ENCODE results near the gene NISCH. TPM values are rescaled to one million over a fixed set of nuclear protein-coding genes. Genes with fewer than 3 reads are reported as not detected.

NISCH gene
- total and polyA plus RNA-seq, 12 donors, result 24.0 to 56.3 (median 41.9) TPM

DNA sequence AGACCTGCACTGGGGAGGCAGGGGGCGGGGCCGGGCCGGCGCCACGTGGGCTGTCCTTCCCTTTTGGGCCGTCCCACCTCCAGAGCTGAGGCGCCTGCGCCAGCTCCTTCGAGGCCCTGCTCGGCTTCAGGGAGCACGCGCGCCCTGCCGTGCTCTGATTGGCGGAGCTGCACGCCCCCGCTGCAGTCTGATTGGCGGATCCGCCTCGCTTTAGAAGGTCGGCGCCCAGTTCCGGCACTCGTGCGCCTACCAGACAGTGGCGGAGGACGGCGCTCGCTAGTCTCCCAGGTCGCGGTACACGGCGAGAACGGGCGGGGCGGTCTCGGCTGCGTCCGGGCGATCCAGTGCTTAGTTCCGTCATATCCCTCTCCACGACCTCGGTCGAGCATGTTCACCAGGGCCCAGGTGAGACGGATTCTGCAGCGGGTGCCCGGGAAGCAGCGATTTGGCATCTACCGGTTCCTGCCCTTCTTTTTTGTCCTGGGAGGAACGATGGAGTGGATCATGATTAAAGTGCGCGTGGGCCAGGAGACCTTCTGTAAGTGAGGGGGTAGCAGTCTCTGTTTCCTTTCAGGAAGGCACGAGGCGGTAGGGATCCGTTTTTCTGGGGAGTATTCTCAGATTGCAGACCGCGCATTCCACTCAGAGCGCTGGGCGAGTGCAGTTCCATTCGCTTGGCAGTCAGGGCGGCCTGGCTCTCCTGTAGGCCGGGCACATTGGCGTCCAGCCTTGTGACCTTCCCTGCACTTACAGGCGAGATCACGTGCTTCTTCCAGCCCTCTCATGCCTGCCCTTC lies 81.2 kb downstream of the NISCH start, which contains the start of gene UQCC5:
UQCC5 (plus strand) TSS at position 237 of the 796 bp plus-strand sequence; CDS start at position 388, 151 bp downstream.
- ATAC-seq (peak; percentile 90 to 96 (median 95)), DNase-seq (peak; percentile 96 to 98)
- Histone ChIP-seq H3K36me3 (peaks cover 0 to 25% (median 0%) of the 10 kb centered on the region in 9 donors), H3K4me3 (peak within 1 kb of the TSS; percentile 46 to 93 (median 71)), H3K27me3 (no peaks in the 10 kb centered on the region), H3K27ac (peak within 1 kb of the TSS; percentile 82 to 96 (median 92)), H3K4me1 (peaks cover 24 to 88% (median 61%) of the 10 kb centered on the region in 9 donors), H3K9me3 (no peaks in the 10 kb centered on the region)
- TF ChIP-seq, protein P1, sequence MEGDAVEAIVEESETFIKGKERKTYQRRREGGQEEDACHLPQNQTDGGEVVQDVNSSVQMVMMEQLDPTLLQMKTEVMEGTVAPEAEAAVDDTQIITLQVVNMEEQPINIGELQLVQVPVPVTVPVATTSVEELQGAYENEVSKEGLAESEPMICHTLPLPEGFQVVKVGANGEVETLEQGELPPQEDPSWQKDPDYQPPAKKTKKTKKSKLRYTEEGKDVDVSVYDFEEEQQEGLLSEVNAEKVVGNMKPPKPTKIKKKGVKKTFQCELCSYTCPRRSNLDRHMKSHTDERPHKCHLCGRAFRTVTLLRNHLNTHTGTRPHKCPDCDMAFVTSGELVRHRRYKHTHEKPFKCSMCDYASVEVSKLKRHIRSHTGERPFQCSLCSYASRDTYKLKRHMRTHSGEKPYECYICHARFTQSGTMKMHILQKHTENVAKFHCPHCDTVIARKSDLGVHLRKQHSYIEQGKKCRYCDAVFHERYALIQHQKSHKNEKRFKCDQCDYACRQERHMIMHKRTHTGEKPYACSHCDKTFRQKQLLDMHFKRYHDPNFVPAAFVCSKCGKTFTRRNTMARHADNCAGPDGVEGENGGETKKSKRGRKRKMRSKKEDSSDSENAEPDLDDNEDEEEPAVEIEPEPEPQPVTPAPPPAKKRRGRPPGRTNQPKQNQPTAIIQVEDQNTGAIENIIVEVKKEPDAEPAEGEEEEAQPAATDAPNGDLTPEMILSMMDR (IDR thresholded peaks at IDR 0.05), result peak in 1 of 9 donors; percentile 25
- 0% methylated on average over 65 of the region's 65 CpGs for WGBS, 2 donors
- intact Hi-C loops (cut with DNase I), result loop anchor here in 7 of 10 donors (2.0 to 5.0 kb wide), 4 partner anchors 44 to 66 kb away; no protein-coding TSS in a partner anchor

DNA sequence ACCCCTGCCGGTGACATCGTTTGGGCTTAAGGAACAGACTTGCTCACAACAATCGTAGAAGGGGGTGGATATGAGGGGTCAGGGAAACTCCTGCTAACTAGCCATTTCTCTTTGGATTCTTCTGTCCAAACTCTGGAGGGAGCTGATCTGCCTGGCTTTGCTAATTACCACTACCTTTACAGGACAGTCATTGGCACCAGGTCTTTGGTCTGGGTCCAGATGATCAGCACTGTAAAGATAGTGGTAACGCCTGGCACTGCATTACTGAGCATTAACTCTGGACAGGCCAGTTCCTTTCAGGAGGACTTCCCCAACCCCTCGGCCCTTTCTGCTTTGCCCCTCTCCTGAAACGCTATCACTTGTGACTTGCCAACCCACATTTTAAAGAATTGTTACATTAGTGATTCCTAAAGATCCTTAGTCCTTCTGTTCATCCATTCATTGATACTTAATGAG lies 81.8 kb downstream of the NISCH start:
- Histone ChIP-seq H3K27ac (peak overlapping the region; percentile 82 to 96 (median 92)), H3K27me3 (no peaks in the 10 kb centered on the region), H3K4me1 (peaks cover 20 to 84% (median 56%) of the 10 kb centered on the region in 9 donors), H3K36me3 (peaks cover 0 to 28% (median 0%) of the 10 kb centered on the region in 9 donors), H3K9me3 (no peaks in the 10 kb centered on the region), H3K4me3 (peak overlapping the region; percentile 46 to 93 (median 71))
- no peak for DNase-seq
- intact Hi-C loops (cut with DNase I), result loop anchor here in 7 of 10 donors (2.0 to 5.0 kb wide), 4 partner anchors 45 to 66 kb away; no protein-coding TSS in a partner anchor
- peak in 6 of 8 donors; percentile 3 to 29 (median 18) for ATAC-seq
- WGBS, 2 donors, result 3 to 4% methylated on average over 6 of the region's 6 CpGs
- TF ChIP-seq, protein P1 (IDR thresholded peaks at IDR 0.05), result no peak

DNA sequence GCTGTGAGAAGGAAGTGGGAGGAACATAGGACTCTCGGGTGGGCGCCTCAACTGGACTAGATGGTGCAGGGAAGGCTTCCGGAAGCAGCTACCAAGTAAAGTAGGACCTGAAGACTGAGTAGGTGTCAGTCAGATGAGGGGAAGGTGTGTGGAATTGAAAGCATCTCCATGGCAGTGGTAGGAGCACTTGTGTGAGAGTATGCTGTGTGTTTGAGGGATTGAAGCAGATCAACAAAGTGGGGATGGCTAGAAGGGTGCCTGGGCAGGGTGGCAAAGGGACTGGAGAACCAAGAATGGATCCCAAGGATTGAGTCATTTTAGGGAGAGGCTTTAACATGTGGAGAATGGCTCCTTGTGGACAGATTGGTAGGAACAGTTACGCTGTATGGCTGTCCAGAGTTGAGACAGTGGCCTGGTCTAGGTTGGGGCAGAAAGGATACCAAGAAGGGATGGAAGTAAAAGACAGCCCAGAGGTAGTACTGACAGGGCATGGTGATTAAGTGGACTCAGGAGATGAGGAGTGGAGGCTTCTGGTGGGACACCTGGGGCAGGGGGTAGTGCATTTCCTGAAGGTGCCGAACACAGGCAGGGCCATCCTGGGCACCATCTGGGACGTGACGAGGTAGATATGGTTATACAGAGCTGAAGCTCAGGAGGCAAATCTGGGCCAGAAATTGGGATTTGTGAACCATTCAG lies 82.5 kb downstream of the NISCH start:
- peak overlapping the region; percentile 5 to 96 (median 92) for H3K27ac ChIP-seq
- TF ChIP-seq, protein P1 (IDR thresholded peaks at IDR 0.05), result no peak
- peak overlapping the region; percentile 46 to 93 (median 71) for H3K4me3 ChIP-seq
- WGBS, 2 donors, result 47 to 55% methylated on average over 7 of the region's 7 CpGs
- peaks cover 0 to 30% (median 0%) of the 10 kb centered on the region in 9 donors for H3K36me3 ChIP-seq
- peaks cover 13 to 77% (median 49%) of the 10 kb centered on the region in 9 donors for H3K4me1 ChIP-seq
- ATAC-seq (no peak), DNase-seq (no peak)
- intact Hi-C loops (cut with DNase I), result loop anchor here in 7 of 10 donors (2.0 to 5.0 kb wide), 4 partner anchors 46 to 67 kb away; no protein-coding TSS in a partner anchor
- no peaks in the 10 kb centered on the region for H3K27me3 ChIP-seq
- no peaks in the 10 kb centered on the region for H3K9me3 ChIP-seq

Data from heart right ventricle (tissue), 16 donors.